Transverse colon (tissue), 4 donors: ENCODE measurements around the gene RPS3. TPM values are rescaled to one million over a fixed set of nuclear protein-coding genes. Genes with fewer than 3 reads are reported as not detected.

Experiments used
- DNase-seq: peaks from one replicate; pipeline ENCODE4 v3.0.0-alpha.2; 2019
- H3K27ac ChIP-seq, 4 donors: fragments of 200-600 bp; sonication (generic); 2 replicates each; pipeline ENCODE4 v1.5.1; 2016 to 2018; ENCODE audit warnings: inconsistent platforms in 4 of 4
- H3K27me3 ChIP-seq: fragments of 200-600 bp; sonication (generic); 2 replicates; pipeline ENCODE4 v1.5.1; 2017; ENCODE audit warnings: inconsistent platforms
- H3K36me3 ChIP-seq, 4 donors: fragments of 200-600 bp; sonication (generic); 2 replicates each; pipeline ENCODE4 v1.5.1; 2017 to 2019; ENCODE audit warnings: inconsistent platforms in 4 of 4
- H3K4me1 ChIP-seq, 4 donors: fragments of 200-600 bp; sonication (generic); 2 replicates each; pipeline ENCODE4 v1.5.1; 2017 to 2020; ENCODE audit warnings: inconsistent platforms in 4 of 4
- H3K4me3 ChIP-seq, 4 donors: fragments of 200-600 bp; sonication (generic); 1 replicate in 1 of 4; 2 replicates in 3 of 4; pipeline versions ENCODE4 v1.5.1 to v1.6.1; 2017 to 2019; ENCODE audit warnings: inconsistent platforms in 4 of 4
- H3K9me3 ChIP-seq, 2 donors: fragments of 200-600 bp; sonication (generic); 2 replicates each; pipeline ENCODE4 v1.5.1; 2017 to 2019; ENCODE audit warnings: inconsistent platforms in 2 of 2
- EP300 ChIP-seq: sonication (generic); formaldehyde crosslinking; IDR thresholded peaks from one replicate; pipeline ENCODE4 v1.6.1; 2017; ENCODE audit warnings: antibody characterized with exemption, low read depth
- POLR2A ChIP-seq: fragments of 450-650 bp; IDR thresholded peaks from one replicate; pipeline ENCODE4 v1.6.1; 2016; ENCODE audit warnings: antibody characterized with exemption, mild to moderate bottlenecking, moderate library complexity
- POLR2AphosphoS5 ChIP-seq, 3 donors: sonication (generic); formaldehyde crosslinking; IDR thresholded peaks; one replicate each; pipeline ENCODE4 v1.6.1; 2016; ENCODE audit warnings: antibody characterized with exemption in 3 of 3
- WGBS, 2 donors: methylation state at CpG; one replicate each; pipeline ENCODE4 v1.1.5; 2018; ENCODE audit warnings: low coverage in 1 of 2; 5-methylcytosine and 5-hydroxymethylcytosine counted together
- in situ Hi-C, 4 donors: fragments of 200-750 bp; cut with MboI; loops; one replicate each; pipeline versions ENCODE4 v1.15.0 to v1.15.1; 2017; ENCODE audit warnings: low sequenced_read_pairs in 3 of 4, low pct_ligation_motif_present in 1 of 4, low pct_unique_long_range_greater_than_20kb in 1 of 4
- intact Hi-C: fragments of 100-400 bp; cut with DNase I; formaldehyde crosslinking; loops from one replicate; pipeline ENCODE4 v1.15.1; 2023; ENCODE audit warnings: low total_unique reads
- total RNA-seq, 4 donors: library from RNA; depleted of rRNA; stranded (reverse); fragments of >200 nt; gene quantifications; one replicate each; pipeline ENCODE4 v1.1.0, GENCODE V29; 2016
- TF ChIP-seq, protein P1 (sequence below), 5 experiments: fragments of 200-600 bp in 3 of 5; fragments of 450-650 bp in 2 of 5; sonication (generic) in 3 of 5; IDR thresholded peaks; 1 replicate in 2 of 5; 2 replicates in 3 of 5; pipeline ENCODE4 v1.5.1; 2016 to 2017; ENCODE audit warnings: antibody characterized with exemption in 5 of 5, inconsistent platforms in 3 of 5, mild to moderate bottlenecking in 2 of 5, moderate library complexity in 1 of 5

Gene RPS3
- total RNA-seq, 4 donors from 2014 or later, result 492 to 1,045 (median 813) TPM

DNA sequence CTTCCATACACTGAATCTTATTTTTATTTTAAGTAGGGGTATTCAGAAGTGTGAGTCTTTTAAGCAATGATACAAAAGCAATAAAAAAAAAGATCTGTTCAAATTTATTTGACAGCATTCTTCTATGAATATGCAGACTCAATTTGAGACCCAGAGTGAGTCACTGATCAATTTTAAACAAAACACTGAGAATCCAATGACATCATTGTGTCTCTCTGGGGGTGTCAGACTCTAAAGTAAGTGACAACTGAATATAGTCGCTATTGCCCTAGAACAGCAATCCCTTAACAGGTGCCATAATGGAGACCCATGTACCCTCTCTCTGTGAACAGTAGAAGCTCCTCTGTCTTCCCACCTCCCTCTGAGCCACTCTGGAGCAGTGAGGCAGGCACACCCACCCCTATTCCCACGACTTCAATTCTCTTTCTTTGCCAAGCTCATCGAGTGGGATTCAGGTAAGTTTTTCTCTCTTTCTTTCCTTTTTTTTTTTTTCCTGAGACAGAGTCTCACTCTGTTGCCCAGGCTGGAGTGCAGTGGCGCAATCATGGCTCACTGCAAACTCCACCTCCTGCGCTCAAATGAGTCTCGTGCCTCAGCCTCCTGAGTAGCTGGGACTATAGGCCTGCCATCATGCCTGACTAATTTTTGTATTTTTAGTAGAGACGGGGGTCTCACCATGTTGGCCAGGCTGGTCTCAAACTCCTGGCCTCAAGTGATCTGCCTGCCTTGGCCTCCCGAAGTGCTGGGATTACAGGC, 5.1 kb upstream of the RPS3 start:
- no peaks in the 10 kb centered on the region for H3K27me3 ChIP-seq
- no peak overlapping the region for H3K4me3 ChIP-seq
- in situ Hi-C loops (no loop called here), intact Hi-C loops (no loop called here)
- H3K9me3 ChIP-seq, result no peaks in the 10 kb centered on the region
- no peak for DNase-seq
- TF ChIP-seq POLR2AphosphoS5 (IDR thresholded peaks at IDR 0.05), result no peak
- no peak for TF ChIP-seq POLR2A
- no peak for TF ChIP-seq EP300
- TF ChIP-seq, protein P1, sequence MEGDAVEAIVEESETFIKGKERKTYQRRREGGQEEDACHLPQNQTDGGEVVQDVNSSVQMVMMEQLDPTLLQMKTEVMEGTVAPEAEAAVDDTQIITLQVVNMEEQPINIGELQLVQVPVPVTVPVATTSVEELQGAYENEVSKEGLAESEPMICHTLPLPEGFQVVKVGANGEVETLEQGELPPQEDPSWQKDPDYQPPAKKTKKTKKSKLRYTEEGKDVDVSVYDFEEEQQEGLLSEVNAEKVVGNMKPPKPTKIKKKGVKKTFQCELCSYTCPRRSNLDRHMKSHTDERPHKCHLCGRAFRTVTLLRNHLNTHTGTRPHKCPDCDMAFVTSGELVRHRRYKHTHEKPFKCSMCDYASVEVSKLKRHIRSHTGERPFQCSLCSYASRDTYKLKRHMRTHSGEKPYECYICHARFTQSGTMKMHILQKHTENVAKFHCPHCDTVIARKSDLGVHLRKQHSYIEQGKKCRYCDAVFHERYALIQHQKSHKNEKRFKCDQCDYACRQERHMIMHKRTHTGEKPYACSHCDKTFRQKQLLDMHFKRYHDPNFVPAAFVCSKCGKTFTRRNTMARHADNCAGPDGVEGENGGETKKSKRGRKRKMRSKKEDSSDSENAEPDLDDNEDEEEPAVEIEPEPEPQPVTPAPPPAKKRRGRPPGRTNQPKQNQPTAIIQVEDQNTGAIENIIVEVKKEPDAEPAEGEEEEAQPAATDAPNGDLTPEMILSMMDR (IDR thresholded peaks at IDR 0.05), result no peak
- H3K4me1 ChIP-seq, result no peaks in the 10 kb centered on the region
- 68 to 80% methylated on average over 3 to 8 of the region's 8 CpGs for WGBS, 2 donors
- no peaks in the 10 kb centered on the region for H3K36me3 ChIP-seq
- no peak overlapping the region for H3K27ac ChIP-seq

DNA sequence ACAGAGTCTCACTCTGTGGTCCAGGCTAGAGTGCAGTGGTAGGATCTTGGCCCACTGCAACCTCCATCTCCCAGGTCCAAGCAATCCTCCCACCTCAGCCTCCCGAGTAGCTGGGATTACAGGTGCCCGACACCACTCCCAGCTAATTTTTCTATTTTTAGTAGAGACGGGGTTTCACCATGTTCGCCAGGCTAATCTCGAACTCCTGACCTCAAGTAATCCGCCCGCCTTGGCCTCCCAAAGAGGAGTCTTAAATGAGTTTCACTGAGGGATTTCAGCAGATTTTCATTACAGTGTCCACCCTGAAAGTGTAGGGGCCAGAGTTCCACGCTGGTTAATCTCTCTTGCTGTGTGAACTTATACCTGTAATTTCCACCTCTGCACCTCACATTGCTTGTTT, 412 bp upstream of the RPS3 start:
- no peaks in the 10 kb centered on the region for H3K27me3 ChIP-seq
- no peaks in the 10 kb centered on the region for H3K9me3 ChIP-seq
- intact Hi-C loops, result no loop called here
- 81% methylated on average over 8 of the region's 8 CpGs; no CpG with 5 or more reads in 1 of the 2 donors for WGBS, 2 donors
- H3K4me1 ChIP-seq, result peaks cover 9 to 22% (median 18%) of the 10 kb centered on the region in 4 donors
- DNase-seq, result no peak
- in situ Hi-C loops, result no loop called here
- no peak for TF ChIP-seq EP300
- TF ChIP-seq POLR2AphosphoS5 (IDR thresholded peaks at IDR 0.05), result no peak
- TF ChIP-seq, protein P1 (IDR thresholded peaks at IDR 0.05), result no peak
- no peak for TF ChIP-seq POLR2A
- peaks cover 0 to 23% (median 10%) of the 10 kb centered on the region in 4 donors for H3K36me3 ChIP-seq
- H3K4me3 ChIP-seq, result no peak overlapping the region
- peak overlapping the region in 1 of 4 donors; percentile 96 for H3K27ac ChIP-seq

DNA sequence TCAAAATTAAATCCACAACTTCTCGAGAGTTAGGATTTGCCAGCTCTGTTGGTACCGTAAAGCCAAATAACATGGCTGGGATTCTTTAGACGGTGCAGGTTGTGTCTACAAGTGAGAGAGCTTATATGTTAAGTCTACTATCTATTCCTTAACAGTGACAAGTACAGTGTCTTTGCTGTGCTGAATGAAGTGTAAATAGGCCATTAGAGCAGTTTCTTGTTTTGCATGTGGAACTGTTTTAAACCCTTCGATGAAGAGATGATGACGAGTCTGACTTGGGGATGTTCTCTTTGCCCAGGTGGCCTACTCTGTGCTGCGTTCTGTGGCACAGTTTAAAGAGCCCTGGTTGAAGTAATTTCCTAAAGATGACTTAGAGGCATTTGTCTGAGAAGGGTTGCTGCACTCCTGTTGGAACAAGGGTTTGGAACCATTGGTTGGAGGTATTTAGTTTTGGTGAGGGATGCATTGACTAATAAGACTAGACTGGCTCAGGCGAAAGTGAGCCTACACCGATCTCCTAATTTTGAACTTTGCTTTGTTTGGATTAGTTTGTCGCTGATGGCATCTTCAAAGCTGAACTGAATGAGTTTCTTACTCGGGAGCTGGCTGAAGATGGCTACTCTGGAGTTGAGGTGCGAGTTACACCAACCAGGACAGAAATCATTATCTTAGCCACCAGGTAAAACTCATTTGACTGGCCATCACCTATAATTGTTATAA, 988 bp downstream of the RPS3 start:
- Histone ChIP-seq H3K4me3 (peak overlapping the region; percentile 65 to 86 (median 77)), H3K27me3 (no peaks in the 10 kb centered on the region), H3K9me3 (no peaks in the 10 kb centered on the region), H3K27ac (peak overlapping the region; percentile 93 to 96 (median 94)), H3K4me1 (peaks cover 9 to 22% (median 18%) of the 10 kb centered on the region in 4 donors), H3K36me3 (peaks cover 0 to 37% (median 17%) of the 10 kb centered on the region in 4 donors)
- in situ Hi-C loops, result no loop called here
- no peak for TF ChIP-seq POLR2AphosphoS5 (IDR thresholded peaks at IDR 0.05)
- TF ChIP-seq EP300, result no peak
- TF ChIP-seq, protein P1 (IDR thresholded peaks at IDR 0.05), result no peak
- TF ChIP-seq POLR2A, result no peak
- intact Hi-C loops, result no loop called here
- no peak for DNase-seq
- WGBS, 2 donors, result 4 to 5% methylated on average over 6 to 11 of the region's 11 CpGs

DNA sequence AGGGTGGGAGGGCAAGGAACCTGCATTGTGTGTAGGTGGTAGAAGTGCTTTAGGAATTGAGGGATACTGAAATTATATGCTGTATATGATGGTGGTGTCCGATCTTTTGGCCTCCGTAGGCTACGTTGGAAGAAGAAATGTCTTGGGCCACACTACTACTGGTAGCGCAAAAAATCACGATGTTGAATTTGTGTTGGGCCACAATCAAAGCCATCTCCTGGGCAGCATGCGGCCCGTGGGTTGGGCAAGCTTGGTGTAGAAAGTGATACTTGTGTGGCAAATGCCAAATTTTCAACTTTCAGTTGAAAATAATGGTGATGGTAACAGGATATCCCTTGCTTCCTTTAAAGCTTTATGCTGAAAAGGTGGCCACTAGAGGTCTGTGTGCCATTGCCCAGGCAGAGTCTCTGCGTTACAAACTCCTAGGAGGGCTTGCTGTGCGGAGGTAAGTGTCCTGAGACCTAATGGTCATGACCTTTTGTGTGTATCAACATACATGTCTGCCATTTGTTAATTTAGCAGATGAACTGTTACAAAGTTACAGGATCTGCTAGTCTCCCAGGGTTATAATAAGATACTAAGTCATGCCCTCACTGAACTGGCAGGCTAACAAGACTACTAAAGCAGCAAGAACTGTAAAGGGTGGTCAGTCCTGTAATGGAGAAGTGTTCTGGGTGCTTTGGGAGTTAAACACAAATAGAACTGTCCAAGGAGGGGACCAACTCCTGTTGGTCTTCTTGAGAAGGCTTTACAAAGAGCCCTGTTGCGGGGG, 2.9 kb downstream of the RPS3 start:
- in situ Hi-C loops, result no loop called here
- Histone ChIP-seq H3K4me3 (no peak overlapping the region), H3K27ac (no peak overlapping the region), H3K27me3 (no peaks in the 10 kb centered on the region), H3K9me3 (no peaks in the 10 kb centered on the region), H3K36me3 (peaks cover 0 to 53% (median 20%) of the 10 kb centered on the region in 4 donors), H3K4me1 (peaks cover 9 to 22% (median 18%) of the 10 kb centered on the region in 4 donors)
- WGBS, 2 donors, result 82 to 93% methylated on average over 6 to 10 of the region's 10 CpGs
- intact Hi-C loops, result no loop called here
- no peak for TF ChIP-seq POLR2A
- TF ChIP-seq POLR2AphosphoS5 (IDR thresholded peaks at IDR 0.05), result no peak
- TF ChIP-seq, protein P1 (IDR thresholded peaks at IDR 0.05), result no peak
- TF ChIP-seq EP300, result no peak
- no peak for DNase-seq
